Measurements from ENCODE around the gene SLC6A11.

DNA sequence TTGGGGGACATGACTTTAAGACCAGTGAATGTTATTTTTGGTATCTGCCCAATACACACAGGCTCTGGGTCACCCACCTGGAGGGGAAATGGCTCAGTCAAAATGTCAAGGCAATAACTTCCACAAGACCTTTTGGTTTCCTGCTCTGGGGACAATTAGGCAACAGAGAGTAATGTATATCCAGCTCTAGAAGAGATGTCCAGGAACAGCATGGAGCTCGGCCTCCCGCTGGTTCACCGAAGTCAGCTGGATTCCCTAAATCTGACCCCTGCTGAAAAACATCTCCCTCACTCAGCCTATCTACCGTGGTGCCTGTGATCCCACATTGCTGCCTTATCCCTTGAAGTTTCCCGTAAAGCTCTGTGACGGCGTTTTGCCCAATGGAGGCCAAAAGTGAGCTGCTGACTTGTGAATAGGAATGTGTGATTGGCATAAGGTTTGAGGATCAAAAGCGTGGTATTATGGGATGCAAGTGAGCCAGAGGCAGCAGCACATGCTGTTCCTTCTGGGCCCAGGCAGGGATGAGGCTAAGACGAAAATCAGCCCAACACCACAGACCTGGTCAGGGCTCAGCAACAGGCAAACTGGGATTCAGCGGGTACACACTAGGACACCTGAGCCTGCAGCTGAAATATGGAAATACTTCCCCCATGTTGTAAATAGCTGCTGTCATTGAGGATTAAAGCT is 47.2 kb upstream of the SLC6A11 start:
- TF ChIP-seq, protein P1, sequence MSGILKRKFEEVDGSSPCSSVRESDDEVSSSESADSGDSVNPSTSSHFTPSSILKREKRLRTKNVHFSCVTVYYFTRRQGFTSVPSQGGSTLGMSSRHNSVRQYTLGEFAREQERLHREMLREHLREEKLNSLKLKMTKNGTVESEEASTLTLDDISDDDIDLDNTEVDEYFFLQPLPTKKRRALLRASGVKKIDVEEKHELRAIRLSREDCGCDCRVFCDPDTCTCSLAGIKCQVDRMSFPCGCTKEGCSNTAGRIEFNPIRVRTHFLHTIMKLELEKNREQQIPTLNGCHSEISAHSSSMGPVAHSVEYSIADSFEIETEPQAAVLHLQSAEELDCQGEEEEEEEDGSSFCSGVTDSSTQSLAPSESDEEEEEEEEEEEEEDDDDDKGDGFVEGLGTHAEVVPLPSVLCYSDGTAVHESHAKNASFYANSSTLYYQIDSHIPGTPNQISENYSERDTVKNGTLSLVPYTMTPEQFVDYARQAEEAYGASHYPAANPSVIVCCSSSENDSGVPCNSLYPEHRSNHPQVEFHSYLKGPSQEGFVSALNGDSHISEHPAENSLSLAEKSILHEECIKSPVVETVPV (CRISPR knock-in tag; IDR thresholded peaks at IDR 0.05): no peak
- no peak for TF ChIP-seq ARNTL (CRISPR knock-in tag; IDR thresholded peaks at IDR 0.05; ENCODE audit: borderline replicate concordance, low read depth)
- no peak for TF ChIP-seq GLIS3 (CRISPR knock-in tag; IDR thresholded peaks at IDR 0.05)
- TF ChIP-seq, protein P2, sequence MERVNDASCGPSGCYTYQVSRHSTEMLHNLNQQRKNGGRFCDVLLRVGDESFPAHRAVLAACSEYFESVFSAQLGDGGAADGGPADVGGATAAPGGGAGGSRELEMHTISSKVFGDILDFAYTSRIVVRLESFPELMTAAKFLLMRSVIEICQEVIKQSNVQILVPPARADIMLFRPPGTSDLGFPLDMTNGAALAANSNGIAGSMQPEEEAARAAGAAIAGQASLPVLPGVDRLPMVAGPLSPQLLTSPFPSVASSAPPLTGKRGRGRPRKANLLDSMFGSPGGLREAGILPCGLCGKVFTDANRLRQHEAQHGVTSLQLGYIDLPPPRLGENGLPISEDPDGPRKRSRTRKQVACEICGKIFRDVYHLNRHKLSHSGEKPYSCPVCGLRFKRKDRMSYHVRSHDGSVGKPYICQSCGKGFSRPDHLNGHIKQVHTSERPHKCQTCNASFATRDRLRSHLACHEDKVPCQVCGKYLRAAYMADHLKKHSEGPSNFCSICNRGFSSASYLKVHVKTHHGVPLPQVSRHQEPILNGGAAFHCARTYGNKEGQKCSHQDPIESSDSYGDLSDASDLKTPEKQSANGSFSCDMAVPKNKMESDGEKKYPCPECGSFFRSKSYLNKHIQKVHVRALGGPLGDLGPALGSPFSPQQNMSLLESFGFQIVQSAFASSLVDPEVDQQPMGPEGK (CRISPR knock-in tag; IDR thresholded peaks at IDR 0.05; ENCODE audit: borderline replicate concordance): no peak
- TF ChIP-seq, protein P3, sequence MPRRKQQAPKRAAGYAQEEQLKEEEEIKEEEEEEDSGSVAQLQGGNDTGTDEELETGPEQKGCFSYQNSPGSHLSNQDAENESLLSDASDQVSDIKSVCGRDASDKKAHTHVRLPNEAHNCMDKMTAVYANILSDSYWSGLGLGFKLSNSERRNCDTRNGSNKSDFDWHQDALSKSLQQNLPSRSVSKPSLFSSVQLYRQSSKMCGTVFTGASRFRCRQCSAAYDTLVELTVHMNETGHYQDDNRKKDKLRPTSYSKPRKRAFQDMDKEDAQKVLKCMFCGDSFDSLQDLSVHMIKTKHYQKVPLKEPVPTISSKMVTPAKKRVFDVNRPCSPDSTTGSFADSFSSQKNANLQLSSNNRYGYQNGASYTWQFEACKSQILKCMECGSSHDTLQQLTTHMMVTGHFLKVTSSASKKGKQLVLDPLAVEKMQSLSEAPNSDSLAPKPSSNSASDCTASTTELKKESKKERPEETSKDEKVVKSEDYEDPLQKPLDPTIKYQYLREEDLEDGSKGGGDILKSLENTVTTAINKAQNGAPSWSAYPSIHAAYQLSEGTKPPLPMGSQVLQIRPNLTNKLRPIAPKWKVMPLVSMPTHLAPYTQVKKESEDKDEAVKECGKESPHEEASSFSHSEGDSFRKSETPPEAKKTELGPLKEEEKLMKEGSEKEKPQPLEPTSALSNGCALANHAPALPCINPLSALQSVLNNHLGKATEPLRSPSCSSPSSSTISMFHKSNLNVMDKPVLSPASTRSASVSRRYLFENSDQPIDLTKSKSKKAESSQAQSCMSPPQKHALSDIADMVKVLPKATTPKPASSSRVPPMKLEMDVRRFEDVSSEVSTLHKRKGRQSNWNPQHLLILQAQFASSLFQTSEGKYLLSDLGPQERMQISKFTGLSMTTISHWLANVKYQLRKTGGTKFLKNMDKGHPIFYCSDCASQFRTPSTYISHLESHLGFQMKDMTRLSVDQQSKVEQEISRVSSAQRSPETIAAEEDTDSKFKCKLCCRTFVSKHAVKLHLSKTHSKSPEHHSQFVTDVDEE (CRISPR knock-in tag; IDR thresholded peaks at IDR 0.05): no peak
- no peak for TF ChIP-seq RARB (CRISPR knock-in tag; IDR thresholded peaks at IDR 0.05)
- TF ChIP-seq BACH2 (CRISPR knock-in tag; IDR thresholded peaks at IDR 0.05; ENCODE audit: borderline replicate concordance): no peak
- TF ChIP-seq, protein P4, sequence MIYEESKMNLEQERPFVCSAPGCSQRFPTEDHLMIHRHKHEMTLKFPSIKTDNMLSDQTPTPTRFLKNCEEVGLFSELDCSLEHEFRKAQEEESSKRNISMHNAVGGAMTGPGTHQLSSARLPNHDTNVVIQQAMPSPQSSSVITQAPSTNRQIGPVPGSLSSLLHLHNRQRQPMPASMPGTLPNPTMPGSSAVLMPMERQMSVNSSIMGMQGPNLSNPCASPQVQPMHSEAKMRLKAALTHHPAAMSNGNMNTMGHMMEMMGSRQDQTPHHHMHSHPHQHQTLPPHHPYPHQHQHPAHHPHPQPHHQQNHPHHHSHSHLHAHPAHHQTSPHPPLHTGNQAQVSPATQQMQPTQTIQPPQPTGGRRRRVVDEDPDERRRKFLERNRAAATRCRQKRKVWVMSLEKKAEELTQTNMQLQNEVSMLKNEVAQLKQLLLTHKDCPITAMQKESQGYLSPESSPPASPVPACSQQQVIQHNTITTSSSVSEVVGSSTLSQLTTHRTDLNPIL (CRISPR knock-in tag; IDR thresholded peaks at IDR 0.05; ENCODE audit: low read depth): no peak
- TF ChIP-seq ZNF565 (CRISPR knock-in tag; conservative IDR thresholded peaks at IDR 0.05; ENCODE audit: low read depth): no peak
- no peak for TF ChIP-seq CSDC2 (CRISPR knock-in tag; IDR thresholded peaks at IDR 0.05)
- no peak for TF ChIP-seq ZC3H10 (CRISPR knock-in tag; IDR thresholded peaks at IDR 0.05)

Data from SK-N-SH treated with all-trans-retinoic acid at 6 μM for 48 hours (cell line).